Activated CD8-positive, alpha-beta T cell treated with anti-CD3 and anti-CD28 coated beads for 36 hours (primary cell): ENCODE measurements around the gene CYRIA. TPM values are rescaled to one million over a fixed set of nuclear protein-coding genes. Genes with fewer than 3 reads are reported as not detected.

Experiments
- ATAC-seq: fragments of 200-7000 bp; cut with Tn5 transposase; one replicate; pipeline ENCODE4 v1.10.0; 2021; ENCODE audit warnings: mild to moderate bottlenecking, moderate library complexity
- CTCF ChIA-PET: fragments of 350-600 bp; sonication (Branson Sonifier 250); formaldehyde crosslinking; loops from one replicate; lab custom pipeline; 2021; ENCODE audit warnings: antibody characterized with exemption; lab: Charles Lee
- POLR2A ChIA-PET: fragments of 350-600 bp; sonication (Branson Sonifier 250); formaldehyde crosslinking; loops from one replicate; lab custom pipeline; 2021; ENCODE audit warnings: antibody characterized with exemption; lab: Charles Lee
- DNase-seq: peaks from one replicate; pipeline ENCODE4 v3.0.0-alpha.2; 2020
- H3K27ac Mint-ChIP-seq: one replicate; pipeline ENCODE4 v1.8.0; 2021; ENCODE audit warnings: mild to moderate bottlenecking, mixed read lengths
- H3K27me3 Mint-ChIP-seq: one replicate; pipeline ENCODE4 v1.8.0; 2021; ENCODE audit warnings: mixed read lengths
- H3K36me3 Mint-ChIP-seq: one replicate; pipeline ENCODE4 v1.8.0; 2021; ENCODE audit warnings: low read depth, mixed read lengths
- H3K4me1 Mint-ChIP-seq: one replicate; pipeline ENCODE4 v1.8.0; 2021; ENCODE audit warnings: low read depth, mixed read lengths
- H3K4me3 Mint-ChIP-seq: one replicate; pipeline ENCODE4 v1.8.0; 2021; ENCODE audit warnings: mild to moderate bottlenecking, moderate library complexity, mixed read lengths
- H3K9me3 Mint-ChIP-seq: one replicate; pipeline ENCODE4 v1.8.0; 2021; ENCODE audit warnings: mixed read lengths
- CTCF ChIP-seq: fragments of 200-600 bp; IDR thresholded peaks from one replicate; pipeline ENCODE4 v1.8.0; 2022; ENCODE audit warnings: antibody characterized with exemption, mild to moderate bottlenecking
- intact Hi-C: fragments of 100-400 bp; cut with micrococcal nuclease; formaldehyde crosslinking; loops from one replicate; pipeline ENCODE4 v1.10.0; 2022
- total RNA-seq, 2 experiments: library from RNA; stranded (reverse); gene quantifications; one replicate each; pipeline ENCODE4 v1.2.3, GENCODE V29; 2021

The CYRIA gene
- total RNA-seq, 2 experiments from 2014 or later = 0.70 to 0.72 TPM

GRCh38 chr2:16664052-16664731 is 1.4 kb downstream of the CYRIA start:
- POLR2A ChIA-PET = no interaction called here
- Mint-ChIP-seq H3K4me1 (peaks cover 14% of the 10 kb centered on the region), H3K27me3 (peaks cover 42% of the 10 kb centered on the region), H3K4me3 (peak overlapping the region; percentile 64), H3K27ac (peak overlapping the region; percentile 48), H3K36me3 (no peaks in the 10 kb centered on the region), H3K9me3 (no peaks in the 10 kb centered on the region)
- ATAC-seq = no peak
- CTCF ChIA-PET = interaction anchor here (1.9 kb wide), 1 partner anchor 93 kb away, joined by 5 read pairs; no protein-coding TSS in a partner anchor
- intact Hi-C loops = no loop called here
- DNase-seq = no peak
- no peak for TF ChIP-seq CTCF

DNA sequence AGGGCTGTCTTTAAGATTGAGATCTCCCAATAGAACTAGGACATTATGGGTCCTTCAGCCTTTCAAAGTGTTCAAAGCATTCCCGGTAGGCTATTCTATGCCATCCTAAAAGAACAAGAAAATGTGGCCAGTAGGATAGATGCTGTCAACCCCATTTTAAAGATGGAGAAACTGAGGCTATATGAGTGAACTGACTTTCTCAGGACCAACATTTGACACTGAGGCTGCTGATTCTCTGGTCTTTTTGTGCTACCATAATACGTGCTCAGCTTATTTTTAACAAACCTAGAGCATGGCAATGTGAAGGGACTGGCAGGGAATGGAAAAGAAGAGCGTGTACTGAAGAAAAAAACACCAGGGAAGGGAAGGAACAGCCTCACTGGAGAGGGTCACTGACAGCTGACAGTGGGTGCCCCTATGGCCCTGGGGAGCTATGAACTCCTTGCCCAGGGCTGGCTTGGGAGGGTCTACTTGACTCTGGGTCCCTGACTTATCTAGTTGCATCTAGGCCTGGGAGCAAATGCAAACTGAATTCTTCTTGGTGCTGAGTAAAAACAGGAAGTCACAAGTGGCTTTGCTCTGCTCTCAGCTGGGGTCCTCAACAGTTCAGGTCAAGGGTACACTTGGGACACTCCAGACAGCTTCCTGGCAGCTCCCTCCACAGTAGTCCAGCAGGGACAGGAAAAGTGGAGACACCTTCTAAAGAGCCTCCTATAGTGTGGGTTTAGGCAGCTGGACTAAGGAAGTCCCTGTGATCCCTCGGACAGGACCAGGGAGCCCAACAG is 2.3 kb downstream of the CYRIA start:
- no peak for DNase-seq
- Mint-ChIP-seq H3K27ac (no peak overlapping the region), H3K4me3 (no peak overlapping the region), H3K4me1 (peaks cover 14% of the 10 kb centered on the region), H3K27me3 (peaks cover 42% of the 10 kb centered on the region), H3K9me3 (no peaks in the 10 kb centered on the region), H3K36me3 (no peaks in the 10 kb centered on the region)
- no peak for TF ChIP-seq CTCF
- ChIA-PET POLR2A (interaction anchor here (0.6 kb wide), 1 partner anchor 14 kb away, joined by 4 read pairs; no protein-coding TSS in a partner anchor), CTCF (interaction anchor here (1.9 kb wide), 1 partner anchor 94 kb away, joined by 5 read pairs; no protein-coding TSS in a partner anchor)
- intact Hi-C loops = no loop called here
- ATAC-seq = no peak

DNA sequence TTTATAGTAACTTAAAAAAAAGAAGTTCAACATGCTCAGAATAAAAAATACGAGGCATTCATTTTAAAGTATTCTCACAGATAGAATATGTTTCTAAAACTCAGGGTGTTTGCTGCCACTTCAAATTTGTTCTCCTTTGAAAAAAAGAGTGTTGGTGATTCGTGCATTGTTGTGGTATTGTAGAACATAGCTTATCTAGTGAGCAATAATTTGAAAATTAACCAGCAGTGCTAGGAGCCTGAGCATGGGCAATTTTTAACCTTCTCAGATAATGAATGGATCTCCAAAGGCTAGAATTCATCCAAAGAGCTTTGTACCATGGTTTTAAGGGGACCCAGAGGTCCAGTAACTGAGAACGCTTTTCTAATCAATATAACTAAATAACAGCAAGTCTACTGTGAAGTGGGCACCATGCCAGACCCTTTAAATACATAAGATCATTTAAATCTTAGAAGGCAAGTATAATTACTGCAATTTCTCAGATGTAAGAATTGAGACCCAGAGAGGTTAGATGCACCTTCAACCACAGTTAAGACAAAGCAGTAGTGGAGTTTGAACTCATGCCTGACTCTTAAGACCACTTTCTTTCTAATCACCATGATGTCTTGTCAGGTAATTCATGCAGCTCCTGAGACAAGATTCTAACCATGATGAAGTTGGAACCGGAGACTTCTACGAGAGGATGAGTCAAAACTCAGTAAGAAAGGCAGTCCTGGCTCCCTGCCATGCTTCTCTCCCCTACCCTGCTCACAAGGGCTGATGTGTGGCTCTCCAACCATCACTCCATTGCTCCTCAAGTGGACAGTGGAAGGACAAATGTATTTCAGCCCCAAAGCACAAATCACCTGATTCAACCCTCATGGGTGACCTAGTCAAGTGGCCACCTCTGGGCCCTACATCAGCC is 3.4 kb downstream of the CYRIA start:
- H3K36me3 Mint-ChIP-seq = no peaks in the 10 kb centered on the region
- H3K27me3 Mint-ChIP-seq = peaks cover 37% of the 10 kb centered on the region
- H3K4me1 Mint-ChIP-seq = peaks cover 14% of the 10 kb centered on the region
- H3K4me3 Mint-ChIP-seq = no peak overlapping the region
- ATAC-seq = no peak
- CTCF ChIA-PET = interaction anchor here (1.0 kb wide), 1 partner anchor 47 kb away, joined by 3 read pairs; no protein-coding TSS in a partner anchor
- H3K27ac Mint-ChIP-seq = no peak overlapping the region
- POLR2A ChIA-PET = interaction anchor here (1.2 kb wide), 1 partner anchor 76 kb away, joined by 3 read pairs; no protein-coding TSS in a partner anchor
- DNase-seq = no peak
- intact Hi-C loops = no loop called here
- no peaks in the 10 kb centered on the region for H3K9me3 Mint-ChIP-seq
- no peak for TF ChIP-seq CTCF

DNA sequence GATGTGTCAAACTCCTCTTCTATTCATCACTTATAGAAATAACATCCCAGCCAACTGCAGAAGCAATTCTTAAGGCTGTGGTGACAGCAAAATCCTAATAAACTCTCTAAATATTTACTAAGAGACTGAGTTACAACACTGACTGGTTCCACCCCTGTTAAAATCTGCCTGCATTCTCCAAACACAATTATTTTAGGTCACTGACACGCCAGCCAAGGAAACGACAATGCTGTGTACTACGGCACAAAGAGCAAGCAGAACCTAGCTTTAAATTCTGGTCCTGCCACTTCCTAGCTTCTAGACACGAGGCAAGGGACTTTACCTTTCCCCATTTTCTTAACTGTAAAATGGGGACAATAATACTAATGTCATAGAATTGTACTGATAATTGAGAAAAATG is 4.1 kb downstream of the CYRIA start:
- CTCF ChIA-PET = interaction anchor here (1.0 kb wide), 1 partner anchor 46 kb away, joined by 3 read pairs; no protein-coding TSS in a partner anchor
- intact Hi-C loops = no loop called here
- POLR2A ChIA-PET = interaction anchor here (1.2 kb wide), 1 partner anchor 75 kb away, joined by 3 read pairs; no protein-coding TSS in a partner anchor
- no peak overlapping the region for H3K4me3 Mint-ChIP-seq
- DNase-seq (no peak), ATAC-seq (no peak)
- no peak overlapping the region for H3K27ac Mint-ChIP-seq
- TF ChIP-seq CTCF = no peak
- peaks cover 14% of the 10 kb centered on the region for H3K4me1 Mint-ChIP-seq
- H3K36me3 Mint-ChIP-seq = no peaks in the 10 kb centered on the region
- H3K9me3 Mint-ChIP-seq = no peaks in the 10 kb centered on the region
- H3K27me3 Mint-ChIP-seq = peaks cover 40% of the 10 kb centered on the region
